SK-N-SH (cell line): ENCODE results near the gene TXNRD2.
"Not testable (repeated sequence)": the region's sequence is repeated elsewhere in the genome, so short reads cannot be mapped to it uniquely, and the experiment has no call there.

ENCODE experiments used
- CHD2 ChIP-seq: fragments of 150-350 bp; IDR thresholded peaks from 2 replicates; pipeline ENCODE4 v1.6.1; 2018; ENCODE audit warnings: low read length; ENCODE audit not compliant: partially characterized antibody
- ELF1 ChIP-seq: IDR thresholded peaks from 2 replicates; pipeline ENCODE4 v1.4.0; 2012
- EZH2phosphoT487 ChIP-seq: fragments of 200-600 bp; sonication (generic); IDR thresholded peaks from 2 replicates; pipeline ENCODE4 v1.6.1; 2017; ENCODE audit warnings: low read depth, mixed run types, mild to moderate bottlenecking, antibody characterized with exemption, moderate library complexity, borderline replicate concordance
- GATA2 ChIP-seq: sonication (generic); formaldehyde crosslinking; IDR thresholded peaks from 2 replicates; pipeline ENCODE4 v1.5.0; 2020; ENCODE audit warnings: mild to moderate bottlenecking, missing genetic modification reagents
- MAX ChIP-seq: IDR thresholded peaks from 2 replicates; pipeline ENCODE4 v1.4.0; 2012; ENCODE audit warnings: low read depth
- MXI1 ChIP-seq: IDR thresholded peaks from 2 replicates; pipeline ENCODE4 v1.6.1; 2012; ENCODE audit warnings: mild to moderate bottlenecking, low read depth, low read length, improper control_type of control experiment
- NFIC ChIP-seq: IDR thresholded peaks from 2 replicates; pipeline ENCODE4 v1.4.0; 2012; ENCODE audit warnings: borderline replicate concordance
- RCOR1 ChIP-seq: fragments of 150-350 bp; IDR thresholded peaks from 2 replicates; pipeline ENCODE4 v1.6.1; 2017; ENCODE audit warnings: antibody characterized with exemption, low read length
- TAF1 ChIP-seq: IDR thresholded peaks from 2 replicates; pipeline ENCODE4 v1.6.1; 2012; ENCODE audit warnings: low read depth, mild to moderate bottlenecking, low read length, moderate library complexity, borderline replicate concordance
- TEAD4 ChIP-seq: IDR thresholded peaks from 2 replicates; pipeline ENCODE4 v1.4.0; 2012; ENCODE audit warnings: mild to moderate bottlenecking, borderline replicate concordance; ENCODE audit not compliant: insufficient read depth
- TF ChIP-seq, protein P1 (sequence below): fragments of 200-600 bp; sonication (generic); IDR thresholded peaks from 2 replicates; pipeline ENCODE4 v1.6.1; 2017; ENCODE audit warnings: antibody characterized with exemption, mild to moderate bottlenecking, moderate library complexity
- TF ChIP-seq, protein P2 (sequence below): IDR thresholded peaks from 2 replicates; pipeline ENCODE4 v1.6.1; 2012; ENCODE audit warnings: mild to moderate bottlenecking, low read depth, low read length, moderate library complexity

- TF ChIP-seq TEAD4, TAF1, RCOR1, ELF1, MXI1, GATA2, CHD2, MAX, EZH2phosphoT487, NFIC: not testable (repeated sequence)
- TF ChIP-seq, protein P1, sequence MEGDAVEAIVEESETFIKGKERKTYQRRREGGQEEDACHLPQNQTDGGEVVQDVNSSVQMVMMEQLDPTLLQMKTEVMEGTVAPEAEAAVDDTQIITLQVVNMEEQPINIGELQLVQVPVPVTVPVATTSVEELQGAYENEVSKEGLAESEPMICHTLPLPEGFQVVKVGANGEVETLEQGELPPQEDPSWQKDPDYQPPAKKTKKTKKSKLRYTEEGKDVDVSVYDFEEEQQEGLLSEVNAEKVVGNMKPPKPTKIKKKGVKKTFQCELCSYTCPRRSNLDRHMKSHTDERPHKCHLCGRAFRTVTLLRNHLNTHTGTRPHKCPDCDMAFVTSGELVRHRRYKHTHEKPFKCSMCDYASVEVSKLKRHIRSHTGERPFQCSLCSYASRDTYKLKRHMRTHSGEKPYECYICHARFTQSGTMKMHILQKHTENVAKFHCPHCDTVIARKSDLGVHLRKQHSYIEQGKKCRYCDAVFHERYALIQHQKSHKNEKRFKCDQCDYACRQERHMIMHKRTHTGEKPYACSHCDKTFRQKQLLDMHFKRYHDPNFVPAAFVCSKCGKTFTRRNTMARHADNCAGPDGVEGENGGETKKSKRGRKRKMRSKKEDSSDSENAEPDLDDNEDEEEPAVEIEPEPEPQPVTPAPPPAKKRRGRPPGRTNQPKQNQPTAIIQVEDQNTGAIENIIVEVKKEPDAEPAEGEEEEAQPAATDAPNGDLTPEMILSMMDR = not testable (repeated sequence)
- TF ChIP-seq, protein P2, sequence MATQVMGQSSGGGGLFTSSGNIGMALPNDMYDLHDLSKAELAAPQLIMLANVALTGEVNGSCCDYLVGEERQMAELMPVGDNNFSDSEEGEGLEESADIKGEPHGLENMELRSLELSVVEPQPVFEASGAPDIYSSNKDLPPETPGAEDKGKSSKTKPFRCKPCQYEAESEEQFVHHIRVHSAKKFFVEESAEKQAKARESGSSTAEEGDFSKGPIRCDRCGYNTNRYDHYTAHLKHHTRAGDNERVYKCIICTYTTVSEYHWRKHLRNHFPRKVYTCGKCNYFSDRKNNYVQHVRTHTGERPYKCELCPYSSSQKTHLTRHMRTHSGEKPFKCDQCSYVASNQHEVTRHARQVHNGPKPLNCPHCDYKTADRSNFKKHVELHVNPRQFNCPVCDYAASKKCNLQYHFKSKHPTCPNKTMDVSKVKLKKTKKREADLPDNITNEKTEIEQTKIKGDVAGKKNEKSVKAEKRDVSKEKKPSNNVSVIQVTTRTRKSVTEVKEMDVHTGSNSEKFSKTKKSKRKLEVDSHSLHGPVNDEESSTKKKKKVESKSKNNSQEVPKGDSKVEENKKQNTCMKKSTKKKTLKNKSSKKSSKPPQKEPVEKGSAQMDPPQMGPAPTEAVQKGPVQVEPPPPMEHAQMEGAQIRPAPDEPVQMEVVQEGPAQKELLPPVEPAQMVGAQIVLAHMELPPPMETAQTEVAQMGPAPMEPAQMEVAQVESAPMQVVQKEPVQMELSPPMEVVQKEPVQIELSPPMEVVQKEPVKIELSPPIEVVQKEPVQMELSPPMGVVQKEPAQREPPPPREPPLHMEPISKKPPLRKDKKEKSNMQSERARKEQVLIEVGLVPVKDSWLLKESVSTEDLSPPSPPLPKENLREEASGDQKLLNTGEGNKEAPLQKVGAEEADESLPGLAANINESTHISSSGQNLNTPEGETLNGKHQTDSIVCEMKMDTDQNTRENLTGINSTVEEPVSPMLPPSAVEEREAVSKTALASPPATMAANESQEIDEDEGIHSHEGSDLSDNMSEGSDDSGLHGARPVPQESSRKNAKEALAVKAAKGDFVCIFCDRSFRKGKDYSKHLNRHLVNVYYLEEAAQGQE = not testable (repeated sequence)
Measured at GRCh38 chr22:19935123-19935718, 6.4 kb downstream of the TXNRD2 start.
